ENCODE results near the gene TRIM46. TPM values are rescaled to one million over a fixed set of nuclear protein-coding genes. Genes with fewer than 3 reads are reported as not detected.

The TRIM46 gene
- total and polyA plus RNA-seq, 9 of the 15 experiments (the other 6 are each of a cell fraction or from before 2014, with no cell fraction given) = 0.05 to 0.60 (median 0.16) TPM; not detected in 3

DNA sequence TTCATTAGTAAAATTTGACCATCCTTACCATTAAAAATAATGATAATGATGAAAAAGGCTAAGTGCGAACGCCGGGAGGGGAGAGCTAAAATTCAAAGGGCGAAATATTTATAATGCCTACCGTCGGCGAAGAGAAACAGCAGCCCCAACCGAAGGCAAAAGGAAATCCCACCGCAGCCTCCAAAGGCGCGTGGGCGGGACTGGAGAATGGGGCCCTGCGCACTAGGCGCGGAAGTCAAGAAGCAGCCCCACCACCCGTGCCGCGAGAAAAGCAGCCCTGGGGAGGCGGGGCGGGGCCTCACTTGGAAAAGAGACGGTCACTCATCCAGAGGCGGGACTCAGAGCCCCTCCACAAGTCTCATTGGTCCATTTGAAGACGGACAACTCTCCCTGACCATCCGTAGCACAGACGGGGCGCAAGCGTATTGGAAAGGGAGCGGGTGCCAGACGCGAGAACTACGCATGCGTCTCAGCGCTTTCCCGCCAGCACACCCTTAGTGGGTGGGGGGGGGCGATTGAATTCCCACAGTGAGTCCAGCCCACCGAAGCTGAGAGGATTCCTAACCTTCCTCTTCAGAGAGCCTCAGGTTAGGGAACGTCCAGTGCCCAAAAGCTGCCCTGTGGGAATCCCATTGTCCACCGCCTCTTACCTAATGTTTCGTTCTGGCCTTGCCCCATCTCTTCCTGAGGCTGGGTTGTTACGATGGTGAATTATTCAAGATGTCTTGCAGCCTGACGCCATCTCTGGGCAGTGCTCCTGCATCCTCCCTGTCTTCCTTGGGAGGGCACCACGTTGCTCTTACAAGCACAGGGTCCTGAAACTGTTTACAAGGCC is 53.8 kb downstream of the TRIM46 start (continued):
- TF ChIP-seq TAF9B (IDR thresholded peaks at IDR 0.05; ENCODE audit: partially characterized antibody) (peak; percentile 85), FOXA3 (CRISPR knock-in tag; conservative IDR thresholded peaks at IDR 0.05 in 1 of 2, IDR thresholded peaks at IDR 0.05 in 1 of 2) (no peak), KDM4B (IDR thresholded peaks at IDR 0.05; ENCODE audit: borderline replicate concordance in 2 of 2, low read depth in 1 of 2) (0 out of 4 replicates have a peak, but pooled peaks of 1 of the 2 experiments have one; percentile 21), BRD9 (IDR thresholded peaks at IDR 0.05; ENCODE audit: low read depth, partially characterized antibody) (peak; percentile 53), KDM5B (IDR thresholded peaks at IDR 0.05; ENCODE audit: insufficient replicate concordance, low read depth, low read length) (peak; percentile 75), HDGF (IDR thresholded peaks at IDR 0.05) (no peak), ZFX (CRISPR knock-in tag; IDR thresholded peaks at IDR 0.05) (peak; percentile 58), RBBP5 (IDR thresholded peaks at IDR 0.05; ENCODE audit: borderline replicate concordance, insufficient read depth, low read length, poor library complexity, severe bottlenecking) (no peak), ETV1 (tag; conservative IDR thresholded peaks at IDR 0.05; ENCODE audit: low read depth) (0 out of 2 replicates have a peak, but pooled peaks have one; percentile 18), C11orf30 (IDR thresholded peaks at IDR 0.05; ENCODE audit: low read depth) (no peak), MTA2 (IDR thresholded peaks at IDR 0.05; ENCODE audit: low read depth) (no peak), EP400 (IDR thresholded peaks at IDR 0.05) (peak; percentile 80), ZSCAN32 (CRISPR knock-in tag; IDR thresholded peaks at IDR 0.05) (no peak), THRAP3 (IDR thresholded peaks at IDR 0.05; ENCODE audit: borderline replicate concordance) (no peak)
- TF ChIP-seq, protein P1, sequence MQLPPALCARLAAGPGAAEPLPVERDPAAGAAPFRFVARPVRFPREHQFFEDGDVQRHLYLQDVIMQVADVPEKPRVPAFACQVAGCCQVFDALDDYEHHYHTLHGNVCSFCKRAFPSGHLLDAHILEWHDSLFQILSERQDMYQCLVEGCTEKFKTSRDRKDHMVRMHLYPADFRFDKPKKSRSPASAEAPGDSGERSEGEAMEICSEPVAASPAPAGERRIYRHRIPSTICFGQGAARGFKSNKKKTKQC (CRISPR knock-in tag; IDR thresholded peaks at IDR 0.05) = no peak
- TF ChIP-seq, protein P2, sequence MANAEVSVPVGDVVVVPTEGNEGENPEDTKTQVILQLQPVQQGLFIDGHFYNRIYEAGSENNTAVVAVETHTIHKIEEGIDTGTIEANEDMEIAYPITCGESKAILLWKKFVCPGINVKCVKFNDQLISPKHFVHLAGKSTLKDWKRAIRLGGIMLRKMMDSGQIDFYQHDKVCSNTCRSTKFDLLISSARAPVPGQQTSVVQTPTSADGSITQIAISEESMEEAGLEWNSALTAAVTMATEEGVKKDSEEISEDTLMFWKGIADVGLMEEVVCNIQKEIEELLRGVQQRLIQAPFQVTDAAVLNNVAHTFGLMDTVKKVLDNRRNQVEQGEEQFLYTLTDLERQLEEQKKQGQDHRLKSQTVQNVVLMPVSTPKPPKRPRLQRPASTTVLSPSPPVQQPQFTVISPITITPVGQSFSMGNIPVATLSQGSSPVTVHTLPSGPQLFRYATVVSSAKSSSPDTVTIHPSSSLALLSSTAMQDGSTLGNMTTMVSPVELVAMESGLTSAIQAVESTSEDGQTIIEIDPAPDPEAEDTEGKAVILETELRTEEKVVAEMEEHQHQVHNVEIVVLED (CRISPR knock-in tag; IDR thresholded peaks at IDR 0.05) = 0 out of 2 replicates have a peak, but pooled peaks have one; percentile 20
- TF ChIP-seq, protein P3, sequence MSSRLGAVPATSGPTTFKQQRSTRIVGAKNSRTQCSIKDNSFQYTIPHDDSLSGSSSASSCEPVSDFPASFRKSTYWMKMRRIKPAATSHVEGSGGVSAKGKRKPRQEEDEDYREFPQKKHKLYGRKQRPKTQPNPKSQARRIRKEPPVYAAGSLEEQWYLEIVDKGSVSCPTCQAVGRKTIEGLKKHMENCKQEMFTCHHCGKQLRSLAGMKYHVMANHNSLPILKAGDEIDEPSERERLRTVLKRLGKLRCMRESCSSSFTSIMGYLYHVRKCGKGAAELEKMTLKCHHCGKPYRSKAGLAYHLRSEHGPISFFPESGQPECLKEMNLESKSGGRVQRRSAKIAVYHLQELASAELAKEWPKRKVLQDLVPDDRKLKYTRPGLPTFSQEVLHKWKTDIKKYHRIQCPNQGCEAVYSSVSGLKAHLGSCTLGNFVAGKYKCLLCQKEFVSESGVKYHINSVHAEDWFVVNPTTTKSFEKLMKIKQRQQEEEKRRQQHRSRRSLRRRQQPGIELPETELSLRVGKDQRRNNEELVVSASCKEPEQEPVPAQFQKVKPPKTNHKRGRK (tag; IDR thresholded peaks at IDR 0.05) = no peak
- TF ChIP-seq, protein P4, sequence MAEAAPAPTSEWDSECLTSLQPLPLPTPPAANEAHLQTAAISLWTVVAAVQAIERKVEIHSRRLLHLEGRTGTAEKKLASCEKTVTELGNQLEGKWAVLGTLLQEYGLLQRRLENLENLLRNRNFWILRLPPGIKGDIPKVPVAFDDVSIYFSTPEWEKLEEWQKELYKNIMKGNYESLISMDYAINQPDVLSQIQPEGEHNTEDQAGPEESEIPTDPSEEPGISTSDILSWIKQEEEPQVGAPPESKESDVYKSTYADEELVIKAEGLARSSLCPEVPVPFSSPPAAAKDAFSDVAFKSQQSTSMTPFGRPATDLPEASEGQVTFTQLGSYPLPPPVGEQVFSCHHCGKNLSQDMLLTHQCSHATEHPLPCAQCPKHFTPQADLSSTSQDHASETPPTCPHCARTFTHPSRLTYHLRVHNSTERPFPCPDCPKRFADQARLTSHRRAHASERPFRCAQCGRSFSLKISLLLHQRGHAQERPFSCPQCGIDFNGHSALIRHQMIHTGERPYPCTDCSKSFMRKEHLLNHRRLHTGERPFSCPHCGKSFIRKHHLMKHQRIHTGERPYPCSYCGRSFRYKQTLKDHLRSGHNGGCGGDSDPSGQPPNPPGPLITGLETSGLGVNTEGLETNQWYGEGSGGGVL (CRISPR knock-in tag; IDR thresholded peaks at IDR 0.05) = no peak
- TF ChIP-seq, protein P5, sequence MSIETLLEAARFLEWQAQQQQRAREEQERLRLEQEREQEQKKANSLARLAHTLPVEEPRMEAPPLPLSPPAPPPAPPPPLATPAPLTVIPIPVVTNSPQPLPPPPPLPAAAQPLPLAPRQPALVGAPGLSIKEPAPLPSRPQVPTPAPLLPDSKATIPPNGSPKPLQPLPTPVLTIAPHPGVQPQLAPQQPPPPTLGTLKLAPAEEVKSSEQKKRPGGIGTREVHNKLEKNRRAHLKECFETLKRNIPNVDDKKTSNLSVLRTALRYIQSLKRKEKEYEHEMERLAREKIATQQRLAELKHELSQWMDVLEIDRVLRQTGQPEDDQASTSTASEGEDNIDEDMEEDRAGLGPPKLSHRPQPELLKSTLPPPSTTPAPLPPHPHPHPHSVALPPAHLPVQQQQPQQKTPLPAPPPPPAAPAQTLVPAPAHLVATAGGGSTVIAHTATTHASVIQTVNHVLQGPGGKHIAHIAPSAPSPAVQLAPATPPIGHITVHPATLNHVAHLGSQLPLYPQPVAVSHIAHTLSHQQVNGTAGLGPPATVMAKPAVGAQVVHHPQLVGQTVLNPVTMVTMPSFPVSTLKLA (conservative IDR thresholded peaks at IDR 0.05) = peak; percentile 68 to 72; a peak in 2 of 4 replicates
